ENCODE measurements around the gene ADGRL2.

ADGRL2 gene

GRCh38 chr1:81805537-81806431 is 5.0 kb downstream of the ADGRL2 start:
- no peak for DNase-seq (ENCODE audit: low read depth in 2 of 2)

DNA sequence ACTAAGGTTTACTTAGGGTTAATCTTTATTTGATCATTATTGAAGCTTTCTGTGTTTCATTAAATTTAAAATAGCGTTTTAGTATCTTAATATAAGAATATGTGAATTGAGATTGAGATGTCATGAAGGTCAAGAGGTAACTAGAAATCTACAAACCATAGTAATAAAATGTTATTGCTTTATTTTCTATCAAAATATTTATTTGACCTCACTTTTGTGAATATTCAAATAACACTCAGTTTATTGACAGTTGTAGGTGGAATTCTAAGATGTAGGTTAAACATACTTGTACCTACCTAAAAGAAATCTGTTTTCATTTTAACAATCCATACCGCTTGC is 5.7 kb downstream of the ADGRL2 start:
- no peak for DNase-seq (ENCODE audit: low read depth in 2 of 2)

DNA sequence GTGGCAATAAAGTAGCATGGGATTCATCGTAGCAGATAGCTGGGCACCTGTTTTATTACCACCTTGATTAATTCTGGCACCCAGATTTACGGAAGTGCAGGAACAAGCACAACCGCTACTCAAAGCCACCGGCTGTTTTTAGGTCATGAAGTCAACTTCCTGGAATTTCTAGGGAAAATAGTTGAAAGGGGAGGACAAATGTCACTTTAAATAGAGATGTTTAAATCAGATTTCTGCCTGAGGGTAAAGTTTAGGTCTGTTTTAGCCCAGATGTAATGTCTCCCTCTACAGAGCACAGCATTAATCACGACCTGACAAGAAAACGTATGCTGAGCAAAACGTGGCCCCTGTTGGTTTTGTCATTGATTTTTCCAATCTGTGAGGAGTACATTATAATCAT is 8.0 kb downstream of the ADGRL2 start:
- DNase-seq (ENCODE audit: low read depth in 2 of 2): no peak

DNA sequence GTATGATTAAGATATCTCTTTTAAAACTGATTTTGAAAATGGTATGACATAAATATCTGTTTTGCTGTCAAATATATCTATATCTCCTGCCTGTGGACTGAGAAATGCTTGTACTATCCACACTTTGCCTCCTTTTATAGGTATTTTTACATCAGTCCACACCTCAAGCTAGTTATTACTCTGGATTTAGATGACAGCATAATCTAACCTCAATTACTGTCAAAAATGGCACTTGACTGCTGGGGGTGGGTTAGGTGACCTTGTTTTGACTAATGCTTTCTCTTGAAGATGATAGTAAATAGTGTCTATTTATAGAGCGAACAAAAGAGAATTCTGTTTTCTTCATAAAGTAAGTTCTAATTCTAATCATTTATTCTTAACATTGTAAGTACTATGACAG is 9.1 kb downstream of the ADGRL2 start:
- DNase-seq (ENCODE audit: low read depth in 2 of 2): no peak

- DNase-seq (ENCODE audit: low read depth in 2 of 2): no peak
These were observed 11.1 kb downstream of the ADGRL2 start for GRCh38 chr1:81811757-81812371.

- no peak for DNase-seq (ENCODE audit: low read depth in 2 of 2)
These were observed 12.0 kb downstream of the ADGRL2 start for GRCh38 chr1:81812712-81813111.

GRCh38 chr1:81813691-81814090 is 13.0 kb downstream of the ADGRL2 start:
- no peak for DNase-seq (ENCODE audit: low read depth in 2 of 2)

DNA sequence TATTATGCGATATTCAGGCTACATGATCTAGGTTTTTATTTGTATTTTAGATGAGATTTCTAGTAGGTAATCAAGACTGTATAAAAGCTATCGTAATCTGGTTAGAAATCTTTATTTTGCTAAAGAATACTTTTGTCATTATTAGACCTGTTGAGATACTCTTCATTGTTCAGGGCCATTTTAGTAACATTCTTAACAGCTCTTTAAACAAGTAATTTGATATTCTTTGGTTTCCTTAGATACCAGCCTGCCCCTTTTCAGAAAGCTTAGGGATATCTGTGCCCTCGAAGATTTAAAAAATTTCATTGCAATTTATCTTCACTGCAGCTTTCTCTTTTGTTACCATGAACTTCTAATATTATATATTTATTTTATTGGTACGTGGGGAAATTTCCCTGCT is 18.9 kb downstream of the ADGRL2 start:
- no peak for DNase-seq (ENCODE audit: low read depth in 2 of 2)

GRCh38 chr1:81820765-81821164 is 20.0 kb downstream of the ADGRL2 start:
- no peak for DNase-seq (ENCODE audit: low read depth in 2 of 2)

GRCh38 chr1:81823082-81823481 is 22.3 kb downstream of the ADGRL2 start:
- no peak for DNase-seq (ENCODE audit: low read depth in 2 of 2)

GRCh38 chr1:81824759-81825158 is 24.0 kb downstream of the ADGRL2 start:
- DNase-seq (ENCODE audit: low read depth in 2 of 2): no peak

GRCh38 chr1:81827942-81828341 is 27.2 kb downstream of the ADGRL2 start:
- DNase-seq (ENCODE audit: low read depth in 2 of 2): no peak

GRCh38 chr1:81832573-81832972 is 31.8 kb downstream of the ADGRL2 start:
- no peak for DNase-seq (ENCODE audit: low read depth in 2 of 2)

DNA sequence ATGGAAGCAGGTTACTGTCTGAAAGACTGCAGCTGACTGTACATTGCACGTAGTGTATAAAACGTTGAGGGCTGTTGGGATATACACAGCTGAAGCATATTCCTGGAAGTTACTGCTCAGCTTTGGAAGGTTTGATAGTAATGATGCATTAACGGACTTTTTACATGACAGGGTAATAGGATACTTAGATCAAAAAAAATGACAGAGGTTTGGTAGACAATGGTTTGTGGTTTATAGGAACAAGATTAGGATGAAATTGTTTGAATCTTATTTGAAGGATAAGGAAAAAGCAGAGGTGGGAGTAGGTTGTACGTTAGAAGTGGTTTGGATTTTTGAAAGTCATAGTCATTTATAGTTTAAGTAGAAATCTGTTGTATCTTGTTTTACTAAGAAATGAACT is 33.0 kb downstream of the ADGRL2 start:
- DNase-seq (ENCODE audit: low read depth in 2 of 2): no peak

DNA sequence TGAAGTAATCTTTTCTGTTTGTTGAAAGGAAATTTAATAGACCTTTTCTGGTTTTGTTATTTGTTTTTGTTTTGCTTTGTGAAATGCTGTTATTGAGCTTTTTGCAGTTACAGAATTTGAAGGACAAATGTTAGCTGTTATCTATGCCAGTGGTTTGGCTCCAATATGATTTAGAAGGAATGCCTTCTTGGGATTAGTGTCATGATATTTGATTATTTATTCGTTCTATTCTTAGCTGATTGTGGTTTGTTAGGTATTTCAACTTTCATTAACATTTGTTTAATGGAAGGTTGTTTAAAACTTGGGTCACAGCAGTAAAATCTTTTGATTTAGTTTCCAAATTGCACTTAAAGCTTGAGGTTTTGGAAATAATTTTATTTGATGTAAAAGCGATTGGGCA is 33.5 kb downstream of the ADGRL2 start:
- no peak for DNase-seq (ENCODE audit: low read depth in 2 of 2)

DNA sequence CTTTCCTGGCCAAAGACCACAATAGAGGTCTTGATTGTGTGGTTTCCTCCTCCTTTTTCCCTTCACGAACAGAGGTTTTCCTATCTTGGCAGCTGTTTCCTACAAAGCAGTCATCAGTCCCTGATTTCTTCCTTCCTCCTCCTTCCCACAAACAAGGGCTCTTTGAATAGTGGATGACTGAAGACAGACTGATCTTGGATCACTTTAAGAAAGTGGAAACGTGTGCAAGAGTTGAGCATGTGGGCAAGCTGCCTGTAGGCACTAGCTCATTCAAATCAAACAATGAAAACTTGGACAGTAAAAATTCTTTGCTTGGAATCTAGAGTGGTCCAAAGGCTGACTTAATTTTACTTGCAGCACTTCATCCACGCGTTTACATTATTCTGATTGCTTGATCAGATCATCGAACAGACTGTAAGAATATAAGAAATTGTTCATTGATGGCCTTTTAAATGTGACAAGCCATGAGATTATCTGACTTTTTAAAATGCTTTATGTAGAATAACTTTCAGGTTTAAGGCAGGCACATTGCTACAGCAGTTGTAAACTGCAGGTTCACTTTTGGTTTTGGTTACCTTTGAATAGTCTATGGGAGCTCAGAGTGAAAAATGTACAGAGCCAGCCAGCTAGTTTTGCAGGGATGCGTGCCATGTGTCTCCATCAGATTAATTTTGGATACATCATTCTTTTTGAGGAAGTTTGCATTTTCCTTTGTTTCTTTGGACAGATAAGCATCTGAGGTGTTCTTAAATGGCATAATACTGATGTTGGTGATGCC is 34.4 kb downstream of the ADGRL2 start:
- DNase-seq (ENCODE audit: low read depth in 2 of 2): no peak

GRCh38 chr1:81836007-81836626 is 35.4 kb downstream of the ADGRL2 start:
- no peak for DNase-seq (ENCODE audit: low read depth in 2 of 2)

- DNase-seq (ENCODE audit: low read depth in 2 of 2): no peak
These were observed 38.0 kb downstream of the ADGRL2 start for GRCh38 chr1:81838600-81839218.

- DNase-seq (ENCODE audit: low read depth in 2 of 2): no peak
These were observed 40.1 kb downstream of the ADGRL2 start for GRCh38 chr1:81840805-81841204.

GRCh38 chr1:81841795-81842194 is 41.1 kb downstream of the ADGRL2 start:
- no peak for DNase-seq (ENCODE audit: low read depth in 2 of 2)

- DNase-seq (ENCODE audit: low read depth in 2 of 2): no peak
These were observed 43.7 kb downstream of the ADGRL2 start for GRCh38 chr1:81844477-81844876.

DNA sequence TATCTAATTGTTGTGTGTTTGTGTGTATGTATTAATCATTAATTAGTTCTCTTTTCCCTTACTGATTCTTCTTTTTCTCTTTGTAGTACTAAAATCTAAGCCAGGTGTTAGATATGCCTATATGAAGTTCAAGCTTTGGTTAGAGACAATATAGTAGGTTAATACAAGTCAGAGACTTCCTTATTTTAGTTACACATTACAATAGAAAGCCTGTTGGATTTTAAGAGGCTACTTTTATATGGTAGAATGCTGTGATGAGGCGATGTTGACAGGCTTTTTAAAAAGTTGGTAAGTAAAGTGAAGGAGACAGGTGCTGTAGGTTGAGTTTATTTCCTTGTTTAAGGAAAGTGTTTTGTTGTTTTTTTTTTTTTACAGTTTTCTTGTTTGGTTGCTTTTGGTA is 45.9 kb downstream of the ADGRL2 start:
- no peak for DNase-seq (ENCODE audit: low read depth in 2 of 2)
